Keratinocyte (primary cell): ENCODE data around the gene FOXP4. TPM values are rescaled to one million over a fixed set of nuclear protein-coding genes. Genes with fewer than 3 reads are reported as not detected.
A peak's percentile ranks its signal among the peaks of the same experiment; 100 is the strongest.

ENCODE experiments used
- DNase-seq: peaks from one replicate; pipeline ENCODE4 v3.0.0-alpha.2; 2011; ENCODE audit warnings: low read depth, missing footprints, low spot score
- FAIRE-seq: peaks from 2 replicates; lab custom pipeline; 2011; peaks lifted over from hg19 to GRCh38; lab: Jason Lieb, UNC
- H2AFZ ChIP-seq: 2 replicates; pipeline ENCODE4 v1.6.0; 2012; ENCODE audit warnings: low read length, control low read depth, inconsistent platforms; ENCODE audit not compliant: control insufficient read depth
- H3K27ac ChIP-seq: 2 replicates; pipeline ENCODE4 v1.5.1; 2011; ENCODE audit warnings: low read length; ENCODE audit not compliant: control insufficient read depth, insufficient read depth
- H3K27me3 ChIP-seq: 3 replicates; pipeline ENCODE4 v1.6.0; 2011; ENCODE audit warnings: low read length; ENCODE audit not compliant: control insufficient read depth, insufficient read depth; ENCODE audit errors: extremely low read depth
- H3K36me3 ChIP-seq, 2 experiments: 2 replicates in 1 of 2; 3 replicates in 1 of 2; pipeline ENCODE4 v1.5.1; 2011; ENCODE audit warnings: low read length in 2 of 2, mild to moderate bottlenecking in 1 of 2; ENCODE audit not compliant: control insufficient read depth in 2 of 2, insufficient read depth in 2 of 2; ENCODE audit errors: extremely low read depth in 1 of 2
- H3K4me1 ChIP-seq: 3 replicates; pipeline ENCODE4 v1.5.1; 2011; ENCODE audit warnings: low read length; ENCODE audit not compliant: control insufficient read depth, insufficient read depth; ENCODE audit errors: extremely low read depth
- H3K4me2 ChIP-seq: 3 replicates; pipeline ENCODE4 v1.6.0; 2011; ENCODE audit warnings: low read depth, low read length; ENCODE audit not compliant: control insufficient read depth, insufficient read depth; ENCODE audit errors: extremely low read depth
- H3K4me3 ChIP-seq, 3 experiments: fragments of 200-600 bp in 1 of 3; sonication (generic) in 1 of 3; 2 replicates in 2 of 3; 3 replicates in 1 of 3; pipeline ENCODE4 v1.5.1; 2011 to 2016; ENCODE audit warnings: low read length in 3 of 3, mild to moderate bottlenecking in 3 of 3, control low read depth in 2 of 3, inconsistent platforms in 1 of 3, low read depth in 1 of 3, mixed read lengths in 1 of 3, mixed run types in 1 of 3, moderate library complexity in 1 of 3; ENCODE audit not compliant: control insufficient read depth in 2 of 3, insufficient read depth in 2 of 3; ENCODE audit errors: extremely low read depth in 1 of 3
- H3K79me2 ChIP-seq: 2 replicates; pipeline ENCODE4 v1.6.0; 2012; ENCODE audit warnings: low read length; ENCODE audit not compliant: control insufficient read depth, insufficient read depth
- H3K9ac ChIP-seq: 3 replicates; pipeline ENCODE4 v1.6.0; 2011; ENCODE audit warnings: low read length; ENCODE audit not compliant: control insufficient read depth, insufficient read depth; ENCODE audit errors: extremely low read depth
- H3K9me1 ChIP-seq: 3 replicates; pipeline ENCODE4 v1.6.0; 2011; ENCODE audit warnings: low read length; ENCODE audit not compliant: control insufficient read depth, insufficient read depth; ENCODE audit errors: extremely low read depth
- H3K9me3 ChIP-seq: 2 replicates; pipeline ENCODE4 v1.5.1; 2012; ENCODE audit warnings: low read depth, low read length; ENCODE audit not compliant: control insufficient read depth
- H4K20me1 ChIP-seq: 3 replicates; pipeline ENCODE4 v1.6.0; 2011; ENCODE audit warnings: low read length; ENCODE audit not compliant: control insufficient read depth, insufficient read depth; ENCODE audit errors: extremely low read depth
- CTCF ChIP-seq, 3 experiments: IDR thresholded peaks in 1 of 3; conservative IDR thresholded peaks in 1 of 3; optimal IDR thresholded peaks in 1 of 3; 2 replicates in 2 of 3; 3 replicates in 1 of 3; pipeline versions ENCODE3 to v1.5.1; 2011; ENCODE audit warnings: low read length in 3 of 3, mild to moderate bottlenecking in 3 of 3, moderate library complexity in 2 of 3, control low read depth in 1 of 3, inconsistent platforms in 1 of 3; ENCODE audit not compliant: insufficient read depth in 2 of 3; ENCODE audit errors: extremely low read depth in 1 of 3
- EZH2 ChIP-seq: IDR thresholded peaks from one replicate; pipeline ENCODE4 v1.6.1; 2012; ENCODE audit warnings: inconsistent platforms, mild to moderate bottlenecking, low read length, moderate library complexity
- dilution Hi-C: fragments of 300-500 bp; cut with MboI; formaldehyde crosslinking; loops from one replicate; pipeline ENCODE4 v1.7.0; 2020; ENCODE audit warnings: low sequenced_read_pairs; ENCODE audit not compliant: extremely low pct_ligation_motif_present
- polyA plus RNA-seq, 5 experiments: library from polyadenylated mRNA; depleted of rRNA in 3 of 5; stranded (reverse) in 3 of 5; stranded (forward) in 1 of 5; unstranded in 1 of 5; fragments of >200 nt; gene quantifications; 1 replicate in 1 of 5; 2 replicates in 3 of 5; 3 replicates in 1 of 5; pipeline versions ENCODE4 v1.2.1 to v1.2.3, GENCODE V29; 2011 to 2012; ENCODE audit warnings: missing spikeins in 2 of 5, low read depth in 1 of 5, low replicate concordance in 1 of 5

Gene FOXP4
- polyA plus RNA-seq, 1 donor (not counting 4 experiments of a cell fraction or from before 2014, with no cell fraction given): 1.1 TPM

GRCh38 chr6:41518118-41518517, 28.1 kb upstream of the FOXP4 start:
- Histone ChIP-seq H4K20me1 (no peaks in the 10 kb centered on the region), H3K4me2 (no peak overlapping the region), H3K27ac (no peak overlapping the region), H3K9me3 (no peaks in the 10 kb centered on the region), H3K36me3 (no peaks in the 10 kb centered on the region), H2AFZ (peak overlapping the region; percentile 12), H3K9ac (no peak overlapping the region), H3K4me1 (peaks cover 6% of the 10 kb centered on the region), H3K27me3 (peaks cover 16% of the 10 kb centered on the region), H3K4me3 (no peak overlapping the region), H3K9me1 (no peaks in the 10 kb centered on the region), H3K79me2 (no peaks in the 10 kb centered on the region)
- no peak for FAIRE-seq
- no peak for DNase-seq
- dilution Hi-C loops: no loop called here
- TF ChIP-seq EZH2: no peak
- TF ChIP-seq CTCF (optimal IDR thresholded peaks at IDR 0.05 in 1 of 3, IDR thresholded peaks at IDR 0.05 in 1 of 3, conservative IDR thresholded peaks at IDR 0.05 in 1 of 3; ENCODE audit: extremely low read depth in 1 of 3, insufficient read depth in 2 of 3, low read length in 3 of 3): no peak

DNA sequence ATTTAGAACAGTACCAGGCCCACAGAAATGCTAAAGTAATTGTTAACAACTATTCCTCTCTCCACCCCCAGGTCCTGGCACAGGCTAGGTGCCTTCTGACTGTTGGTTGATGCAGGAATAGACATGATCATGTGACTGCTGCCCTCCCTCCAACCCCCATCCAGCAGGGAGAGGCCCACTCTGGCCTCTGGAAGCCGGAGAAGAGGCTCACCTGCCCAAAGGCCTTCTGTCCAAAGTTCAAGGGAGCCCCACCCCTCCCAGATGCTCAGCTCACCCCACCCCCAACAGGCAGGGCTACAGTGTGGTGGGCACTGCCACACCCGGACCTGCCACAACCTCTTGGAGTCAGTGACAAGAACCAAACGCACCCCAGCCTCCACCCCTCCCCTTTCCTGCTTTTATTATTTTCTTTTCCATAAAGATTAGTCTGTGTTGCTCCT, 26.9 kb upstream of the FOXP4 start:
- peaks cover 19% of the 10 kb centered on the region for H3K27me3 ChIP-seq
- FAIRE-seq: no peak

More for the DNA sequence above, 26.9 kb upstream of the FOXP4 start:
- no peaks in the 10 kb centered on the region for H4K20me1 ChIP-seq
- H2AFZ ChIP-seq: no peak overlapping the region
- dilution Hi-C loops: no loop called here
- H3K27ac ChIP-seq: no peak overlapping the region
- no peaks in the 10 kb centered on the region for H3K79me2 ChIP-seq
- peaks cover 6% of the 10 kb centered on the region for H3K4me1 ChIP-seq
- no peak overlapping the region for H3K9ac ChIP-seq
- TF ChIP-seq CTCF (optimal IDR thresholded peaks at IDR 0.05 in 1 of 3, IDR thresholded peaks at IDR 0.05 in 1 of 3, conservative IDR thresholded peaks at IDR 0.05 in 1 of 3; ENCODE audit: extremely low read depth in 1 of 3, insufficient read depth in 2 of 3, low read length in 3 of 3) (no peak), EZH2 (no peak)
- no peak overlapping the region for H3K4me3 ChIP-seq
- DNase-seq: no peak
- no peaks in the 10 kb centered on the region for H3K9me1 ChIP-seq
- H3K36me3 ChIP-seq: no peaks in the 10 kb centered on the region
- no peak overlapping the region for H3K4me2 ChIP-seq
- H3K9me3 ChIP-seq: no peaks in the 10 kb centered on the region
